Activated CD8-positive, alpha-beta memory T cell treated with anti-CD3 and anti-CD28 coated beads for 24 hours (primary cell): ENCODE data around the gene BRME1.
"Not testable (repeated sequence)": the region's sequence is repeated elsewhere in the genome, so short reads cannot be mapped to it uniquely, and the experiment has no call there.

ENCODE experiments used
- DNase-seq: peaks from one replicate; pipeline ENCODE4 v3.0.0-alpha.2; 2020

Gene BRME1

GRCh38 chr19:13864667-13865570 is 41.0 kb downstream of the BRME1 start:
- no peak for DNase-seq

DNA sequence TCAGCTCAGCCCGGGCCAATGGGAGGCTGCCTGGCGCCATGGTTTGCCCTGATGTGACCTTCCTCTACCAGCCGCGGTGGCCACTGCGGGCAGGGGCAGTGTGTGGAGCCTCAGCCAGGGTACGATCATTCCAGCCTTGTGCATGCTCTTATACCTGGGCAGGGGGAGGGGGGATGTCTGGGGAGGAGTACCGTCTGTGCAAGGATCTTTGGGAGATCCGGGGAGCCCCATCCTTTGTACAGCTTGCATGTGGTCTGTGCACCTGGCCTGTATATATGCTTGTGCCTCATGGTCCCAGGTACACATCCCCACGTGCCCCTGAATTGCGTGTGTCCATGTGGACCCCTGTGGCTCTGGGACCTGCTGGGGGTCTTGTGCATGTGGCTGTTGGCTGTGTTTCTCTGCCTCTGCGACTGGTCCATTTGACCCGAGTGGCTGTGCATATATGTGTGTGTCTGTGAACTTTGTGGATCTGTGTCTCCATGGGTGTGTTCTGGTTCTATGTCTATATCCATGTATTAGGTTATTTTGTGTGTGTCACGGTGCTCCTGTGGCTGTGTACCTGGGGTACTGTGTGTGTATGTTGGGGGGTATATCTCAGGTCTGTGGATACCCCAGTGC is 41.8 kb downstream of the BRME1 start:
- no peak for DNase-seq

DNA sequence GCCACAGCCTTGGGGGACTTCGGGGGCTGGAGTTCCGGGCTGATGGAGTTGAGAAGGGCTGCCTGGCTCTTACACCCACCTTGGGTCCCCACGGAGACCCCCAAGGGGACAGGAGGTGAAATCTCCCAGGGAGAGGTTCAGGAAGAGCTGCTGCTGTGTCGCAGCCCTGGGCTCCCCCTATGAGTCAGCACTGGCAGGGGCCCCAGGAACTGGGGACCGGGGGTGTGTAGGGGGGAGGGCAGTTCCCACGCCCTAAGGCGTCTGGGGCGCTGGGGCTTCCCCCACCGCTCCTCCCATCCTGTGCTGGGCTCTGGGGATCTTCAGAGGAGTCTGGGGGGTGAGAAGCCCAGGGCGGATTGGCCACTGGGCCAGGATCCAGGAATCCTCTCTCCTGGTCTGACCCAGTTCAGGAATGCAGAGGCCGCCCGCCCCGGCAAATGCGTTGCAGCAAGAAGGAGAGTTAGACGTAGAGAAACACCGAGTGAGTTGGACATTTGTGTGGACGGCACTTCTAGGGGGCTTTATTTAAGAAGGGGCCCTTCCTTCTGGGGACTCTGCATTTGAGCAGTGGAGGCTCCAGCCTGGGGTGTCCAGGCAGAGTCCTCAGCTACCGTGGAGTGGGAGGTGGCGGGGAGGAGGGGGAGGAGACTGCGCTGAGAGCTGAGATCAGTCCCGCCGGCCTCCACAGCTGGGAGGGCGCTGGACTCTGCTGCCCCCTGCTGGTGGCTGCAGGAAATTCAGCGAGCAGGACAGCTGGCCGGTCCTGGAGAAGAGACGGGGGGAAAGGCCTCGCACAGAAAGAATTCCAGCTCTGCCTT is 44.0 kb downstream of the BRME1 start:
- DNase-seq = peak; percentile 96

GRCh38 chr19:13861392-13861713 is 44.6 kb downstream of the BRME1 start:
- DNase-seq = no peak

DNA sequence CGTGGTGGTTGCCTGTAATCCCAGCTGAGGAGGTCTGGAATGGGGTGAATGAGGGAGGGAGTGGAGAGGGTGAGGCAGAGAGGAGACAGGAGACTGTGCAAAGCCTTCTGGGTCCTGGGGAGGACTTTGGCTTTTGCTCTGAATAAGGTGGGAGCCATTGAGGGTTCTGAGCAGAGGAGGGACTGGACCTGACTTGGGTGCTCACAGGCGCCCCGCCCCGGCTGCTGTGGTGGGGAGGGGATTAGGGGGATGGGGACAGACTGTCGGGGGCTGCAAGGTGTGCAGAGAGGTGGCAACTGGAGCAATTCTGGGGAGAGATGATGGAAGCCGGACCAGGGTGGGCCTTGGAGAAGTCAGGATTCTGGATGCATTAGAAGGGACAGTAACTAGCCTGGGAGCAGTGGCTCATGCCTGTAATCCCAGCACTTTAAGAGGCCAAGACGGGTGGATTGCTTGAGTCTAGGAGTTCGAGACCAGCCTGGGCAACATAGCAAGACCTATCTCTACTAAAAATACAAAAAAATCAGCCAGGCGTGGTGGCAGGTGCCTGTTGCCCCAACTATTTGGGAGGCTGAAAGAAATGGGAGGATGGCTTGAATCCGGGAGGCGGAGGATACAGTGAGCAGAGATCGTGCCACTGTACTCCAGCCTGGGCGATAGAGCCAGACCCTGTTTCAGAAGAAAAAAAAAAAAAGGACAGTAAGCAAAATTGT is 45.1 kb downstream of the BRME1 start:
- no peak for DNase-seq

DNA sequence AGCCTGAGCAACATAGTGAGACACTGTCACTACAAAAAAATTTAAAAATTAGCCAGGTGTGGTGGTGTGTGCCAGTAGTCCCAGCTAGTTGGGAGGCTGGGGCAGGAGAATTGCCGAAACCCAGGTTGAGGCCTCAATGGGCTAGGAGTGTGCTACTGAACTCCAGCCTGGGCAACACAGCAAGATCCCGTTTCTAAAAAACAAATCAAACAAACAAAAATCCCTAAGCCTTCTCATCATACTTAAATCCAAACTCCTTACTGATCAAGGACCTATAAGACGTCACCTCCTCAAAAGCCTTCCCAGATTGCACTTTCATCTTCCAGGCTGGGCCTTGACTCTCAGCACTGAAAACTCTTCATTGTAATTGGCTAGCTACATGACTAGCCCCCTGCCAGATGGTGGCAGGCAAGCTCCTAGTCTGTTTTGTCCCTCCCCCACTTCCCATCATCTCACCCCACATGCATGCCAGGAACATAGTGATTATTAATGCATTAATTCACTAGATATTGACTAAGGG is 46.5 kb downstream of the BRME1 start:
- DNase-seq = no peak

GRCh38 chr19:13856497-13856896 is 49.4 kb downstream of the BRME1 start:
- no peak for DNase-seq

DNA sequence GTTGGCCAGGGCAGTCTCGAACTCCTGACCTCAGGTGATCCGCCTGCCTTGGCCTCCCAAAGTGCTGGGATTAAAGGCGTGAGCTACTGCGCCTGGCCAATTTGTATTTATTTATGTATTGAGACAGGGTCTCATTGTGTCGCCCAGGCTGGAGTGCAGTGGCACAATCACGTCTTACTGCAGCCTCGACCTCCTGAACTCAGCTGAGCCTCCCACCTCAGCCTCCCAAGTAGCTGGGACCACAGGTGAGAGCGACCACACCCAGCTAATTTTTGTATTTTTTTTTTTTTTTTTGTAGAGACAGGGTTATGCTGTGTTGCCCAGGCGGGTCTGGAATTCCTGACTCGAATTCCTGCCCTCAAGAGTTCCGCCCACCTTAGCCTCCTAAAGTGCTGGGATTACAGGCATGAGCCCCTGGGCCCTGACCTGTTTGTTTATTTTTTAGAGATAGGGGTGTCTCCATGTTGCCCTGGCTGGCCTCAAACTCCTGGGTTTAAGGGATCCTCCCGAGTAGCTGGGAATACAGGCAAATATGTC is 53.7 kb downstream of the BRME1 start:
- DNase-seq = not testable (repeated sequence)

DNA sequence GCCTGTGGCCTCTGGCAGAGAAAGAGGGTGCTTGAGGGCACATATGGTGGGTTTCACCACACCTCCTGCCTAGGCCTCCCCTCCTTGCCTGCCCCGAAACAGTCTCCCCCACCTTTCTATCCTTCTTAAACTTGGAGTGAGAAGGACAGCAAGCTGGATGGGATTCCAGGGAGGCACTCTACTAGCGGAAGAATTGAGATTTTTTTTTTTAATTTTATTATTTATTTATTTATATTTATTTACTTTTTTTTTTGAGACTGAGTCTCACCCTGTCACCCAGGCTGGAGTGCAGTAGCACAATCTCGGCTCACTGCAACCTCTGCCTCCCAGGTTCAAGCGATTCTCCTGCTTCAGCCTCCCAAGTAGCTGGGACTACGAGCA is 54.2 kb downstream of the BRME1 start:
- DNase-seq = not testable (repeated sequence)

GRCh38 chr19:13850910-13851733 is 54.8 kb downstream of the BRME1 start:
- DNase-seq = peak; percentile 82

GRCh38 chr19:13849991-13850909 is 55.7 kb downstream of the BRME1 start:
- DNase-seq = peak; percentile 84

- no peak for DNase-seq
Measured at GRCh38 chr19:13848798-13849676, 56.9 kb downstream of the BRME1 start.

- no peak for DNase-seq
Measured at GRCh38 chr19:13848340-13848677, 57.6 kb downstream of the BRME1 start.

DNA sequence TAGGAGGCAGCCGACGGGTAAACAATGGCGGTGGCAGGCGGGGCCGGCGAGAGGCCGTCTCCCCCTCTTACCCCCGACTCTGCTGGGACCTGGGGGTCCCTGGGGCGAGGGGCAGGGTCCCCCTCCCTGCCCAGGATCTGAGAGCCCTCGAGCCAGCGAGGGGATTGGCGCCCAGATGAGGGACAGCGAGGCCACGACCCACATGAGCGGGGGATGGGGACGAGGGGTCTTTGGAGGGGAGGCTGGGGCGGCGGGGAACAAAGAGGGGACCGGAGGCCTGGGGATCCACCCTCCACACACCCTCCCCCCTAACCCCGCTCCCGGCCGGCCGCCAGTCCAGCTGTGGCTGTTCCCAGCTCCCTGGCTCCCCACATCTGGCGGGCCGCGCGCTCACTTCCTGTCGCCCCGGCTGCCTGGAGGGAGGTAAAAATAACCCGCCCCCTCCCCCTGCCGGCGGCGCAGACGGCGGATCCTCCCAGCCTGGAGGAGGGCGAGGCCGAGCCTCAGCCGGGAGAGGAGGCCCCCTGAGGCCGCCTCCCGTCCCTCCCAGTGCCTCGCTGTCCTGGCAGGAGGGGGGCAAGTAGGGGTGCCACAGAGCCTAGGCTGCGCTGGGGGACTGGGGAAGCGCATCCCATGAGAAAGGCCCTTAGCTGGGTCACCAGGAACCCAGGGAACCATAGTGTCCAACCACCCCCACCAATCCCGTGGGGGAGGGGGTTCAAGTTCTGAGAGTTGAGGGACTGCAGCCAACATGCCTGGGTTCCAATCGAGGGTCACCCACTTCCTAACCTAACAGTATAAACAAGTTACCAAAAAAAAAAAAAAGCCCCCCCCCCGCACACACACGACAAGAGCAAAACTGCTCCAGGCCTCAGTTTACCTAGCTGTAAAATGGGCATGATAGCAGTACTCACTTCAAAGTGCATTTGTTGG is 58.2 kb downstream of the BRME1 start:
- peak; percentile 88 for DNase-seq

GRCh38 chr19:13846557-13847406 is 59.1 kb downstream of the BRME1 start:
- DNase-seq = peak; percentile 96

GRCh38 chr19:13844130-13844631 is 61.7 kb downstream of the BRME1 start:
- no peak for DNase-seq
